MV-4-11 (cell line): Measurements from ENCODE around the gene BPTF.
A peak's percentile ranks its signal among the peaks of the same experiment; 100 is the strongest.
"Not testable (repeated sequence)": the region's sequence is repeated elsewhere in the genome, so short reads cannot be mapped to it uniquely, and the experiment has no call there.

Experiments used
- DNase-seq: peaks from one replicate; lab custom pipeline; 2025; lab: John Stamatoyannopoulos, UW

Gene BPTF

GRCh38 chr17:68013385-68013784 lies 188.1 kb downstream of the BPTF start:
- DNase-seq, result peak; percentile 25

- no peak for DNase-seq
These were observed 189.9 kb downstream of the BPTF start for GRCh38 chr17:68015081-68015723.

GRCh38 chr17:68016838-68017237 lies 191.5 kb downstream of the BPTF start:
- no peak for DNase-seq

- not testable (repeated sequence) for DNase-seq
These were observed 193.2 kb downstream of the BPTF start for GRCh38 chr17:68018493-68018892.

GRCh38 chr17:68019336-68019674 lies 194.0 kb downstream of the BPTF start:
- DNase-seq, result no peak

- DNase-seq, result peak; percentile 95
These were observed 194.5 kb downstream of the BPTF start for GRCh38 chr17:68019675-68020408.

GRCh38 chr17:68020409-68020756 lies 195.1 kb downstream of the BPTF start:
- DNase-seq, result no peak

- DNase-seq, result not testable (repeated sequence)
These were observed 195.5 kb downstream of the BPTF start for GRCh38 chr17:68020791-68021190.

GRCh38 chr17:68021963-68022362 lies 196.7 kb downstream of the BPTF start:
- DNase-seq, result no peak

- not testable (repeated sequence) for DNase-seq
These were observed 197.2 kb downstream of the BPTF start for GRCh38 chr17:68022547-68022946.

- no peak for DNase-seq
These were observed 204.4 kb downstream of the BPTF start for GRCh38 chr17:68029512-68030215.
